Hepatocyte (in vitro differentiated cells): ENCODE measurements around the gene TMEM131L.

Experiments used
- EZH2phosphoT487 ChIP-seq: fragments of 200-600 bp; sonication (generic); IDR thresholded peaks from one replicate; pipeline ENCODE4 v1.6.1; 2018; ENCODE audit warnings: antibody characterized with exemption, mild to moderate bottlenecking, low read depth, moderate library complexity; ENCODE audit not compliant: unreplicated experiment, severe bottlenecking
- TF ChIP-seq, protein P1 (sequence below): fragments of 200-600 bp; sonication (generic); IDR thresholded peaks from 2 replicates; pipeline ENCODE4 v1.5.1; 2016; ENCODE audit warnings: antibody characterized with exemption, mild to moderate bottlenecking; ENCODE audit not compliant: poor library complexity

GRCh38 chr4:153494562-153494961, 28.4 kb downstream of the TMEM131L start:
- no peak for TF ChIP-seq EZH2phosphoT487
- TF ChIP-seq, protein P1, sequence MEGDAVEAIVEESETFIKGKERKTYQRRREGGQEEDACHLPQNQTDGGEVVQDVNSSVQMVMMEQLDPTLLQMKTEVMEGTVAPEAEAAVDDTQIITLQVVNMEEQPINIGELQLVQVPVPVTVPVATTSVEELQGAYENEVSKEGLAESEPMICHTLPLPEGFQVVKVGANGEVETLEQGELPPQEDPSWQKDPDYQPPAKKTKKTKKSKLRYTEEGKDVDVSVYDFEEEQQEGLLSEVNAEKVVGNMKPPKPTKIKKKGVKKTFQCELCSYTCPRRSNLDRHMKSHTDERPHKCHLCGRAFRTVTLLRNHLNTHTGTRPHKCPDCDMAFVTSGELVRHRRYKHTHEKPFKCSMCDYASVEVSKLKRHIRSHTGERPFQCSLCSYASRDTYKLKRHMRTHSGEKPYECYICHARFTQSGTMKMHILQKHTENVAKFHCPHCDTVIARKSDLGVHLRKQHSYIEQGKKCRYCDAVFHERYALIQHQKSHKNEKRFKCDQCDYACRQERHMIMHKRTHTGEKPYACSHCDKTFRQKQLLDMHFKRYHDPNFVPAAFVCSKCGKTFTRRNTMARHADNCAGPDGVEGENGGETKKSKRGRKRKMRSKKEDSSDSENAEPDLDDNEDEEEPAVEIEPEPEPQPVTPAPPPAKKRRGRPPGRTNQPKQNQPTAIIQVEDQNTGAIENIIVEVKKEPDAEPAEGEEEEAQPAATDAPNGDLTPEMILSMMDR: no peak
